ENCODE measurements around the gene SLC7A9.
"Not testable (repeated sequence)": the region's sequence is repeated elsewhere in the genome, so short reads cannot be mapped to it uniquely, and the experiment has no call there.

SLC7A9 gene

GRCh38 chr19:32843716-32844245 lies 25.8 kb downstream of the SLC7A9 start:
- no peak for TF ChIP-seq CTCF (conservative IDR thresholded peaks at IDR 0.05; ENCODE audit: low read depth, low read length)
- no peak for DNase-seq (ENCODE audit: low read depth)
- H3K4me3 ChIP-seq (ENCODE audit: low read depth, low read length), result no peak overlapping the region

GRCh38 chr19:32842061-32842460 lies 27.5 kb downstream of the SLC7A9 start:
- no peak for TF ChIP-seq CTCF (conservative IDR thresholded peaks at IDR 0.05; ENCODE audit: low read depth, low read length)
- DNase-seq (ENCODE audit: low read depth), result no peak
- no peak overlapping the region for H3K4me3 ChIP-seq (ENCODE audit: low read depth, low read length)

GRCh38 chr19:32837531-32837930 lies 32.0 kb downstream of the SLC7A9 start:
- no peak for DNase-seq (ENCODE audit: low read depth)
- no peak overlapping the region for H3K4me3 ChIP-seq (ENCODE audit: low read depth, low read length)
- no peak for TF ChIP-seq CTCF (conservative IDR thresholded peaks at IDR 0.05; ENCODE audit: low read depth, low read length)

DNA sequence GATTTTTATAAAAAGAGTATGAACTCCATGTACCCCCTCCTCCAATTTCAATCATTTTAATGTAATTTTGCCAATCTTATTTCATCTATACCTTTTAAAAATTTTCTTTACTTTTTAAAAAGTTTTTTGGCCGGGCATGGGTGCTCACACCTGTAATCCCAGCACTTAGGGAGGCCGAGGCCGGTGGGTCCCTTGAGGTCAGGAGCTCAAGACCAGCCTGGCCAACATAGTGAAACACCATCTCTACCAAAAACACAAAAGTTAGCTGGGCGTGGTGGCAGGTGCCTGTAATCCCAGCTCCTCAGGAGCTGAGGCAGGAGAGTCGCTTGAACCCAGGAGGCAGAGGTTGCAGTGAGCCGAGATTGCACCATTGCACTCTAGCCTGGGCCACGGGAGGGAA lies 36.2 kb downstream of the SLC7A9 start:
- DNase-seq (ENCODE audit: low read depth); H3K4me3 ChIP-seq (ENCODE audit: low read depth, low read length): not testable (repeated sequence)

DNA sequence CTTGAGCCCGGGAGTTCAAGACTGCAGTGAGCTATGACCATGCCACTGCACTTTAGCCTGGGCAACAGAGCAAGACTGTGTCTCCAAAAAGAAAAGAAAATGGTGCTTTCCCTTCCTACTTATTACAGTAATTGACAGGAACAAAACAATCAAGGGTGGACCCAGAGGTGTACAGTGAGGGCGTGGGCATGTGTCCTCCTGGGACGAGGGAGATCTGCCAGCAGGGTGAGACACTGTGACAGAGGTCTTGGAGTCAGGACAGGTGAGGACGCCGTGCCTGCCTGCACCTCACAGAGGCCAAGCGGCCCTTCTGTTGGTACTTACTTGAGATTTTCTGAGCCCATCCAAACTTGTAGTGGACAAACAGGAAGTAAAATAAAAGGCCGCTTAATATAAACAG lies 36.7 kb downstream of the SLC7A9 start:
- H3K4me3 ChIP-seq (ENCODE audit: low read depth, low read length); DNase-seq (ENCODE audit: low read depth): not testable (repeated sequence)

GRCh38 chr19:32832094-32832493 lies 37.5 kb downstream of the SLC7A9 start:
- H3K4me3 ChIP-seq (ENCODE audit: low read depth, low read length); DNase-seq (ENCODE audit: low read depth): not testable (repeated sequence)

DNA sequence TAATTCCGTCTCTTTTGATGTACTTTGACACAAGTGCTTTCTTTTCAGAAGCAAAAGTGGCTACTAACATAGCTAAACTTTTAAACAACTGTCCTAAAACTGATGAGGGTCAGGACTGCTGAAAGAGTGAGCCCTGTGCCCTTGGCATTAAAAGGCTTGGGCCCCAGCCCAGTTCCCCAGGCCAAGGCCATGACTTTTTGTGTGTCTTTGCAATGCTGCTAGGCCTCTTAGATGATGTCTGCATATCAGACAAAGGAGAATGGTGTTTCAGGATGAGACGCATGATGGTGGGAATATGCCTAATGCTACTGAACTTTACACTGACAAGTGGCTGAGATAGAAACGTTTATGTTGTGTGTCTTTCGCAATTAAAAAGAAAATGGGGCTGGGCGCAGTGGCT lies 38.0 kb downstream of the SLC7A9 start:
- no peak overlapping the region for H3K4me3 ChIP-seq (ENCODE audit: low read depth, low read length)
- no peak for DNase-seq (ENCODE audit: low read depth)
- no peak for TF ChIP-seq CTCF (conservative IDR thresholded peaks at IDR 0.05; ENCODE audit: low read depth, low read length)

- no peak for TF ChIP-seq CTCF (conservative IDR thresholded peaks at IDR 0.05; ENCODE audit: low read depth, low read length)
- no peak overlapping the region for H3K4me3 ChIP-seq (ENCODE audit: low read depth, low read length)
- peak; percentile 50 for DNase-seq (ENCODE audit: low read depth)
Observed at GRCh38 chr19:32830231-32831014, 39.1 kb downstream of the SLC7A9 start.
